ENCODE data around the gene SLC37A3.
A peak's percentile ranks its signal among the peaks of the same experiment; 100 is the strongest.
"Not testable (repeated sequence)": the region's sequence is repeated elsewhere in the genome, so short reads cannot be mapped to it uniquely, and the experiment has no call there.

SLC37A3 gene, protein sequence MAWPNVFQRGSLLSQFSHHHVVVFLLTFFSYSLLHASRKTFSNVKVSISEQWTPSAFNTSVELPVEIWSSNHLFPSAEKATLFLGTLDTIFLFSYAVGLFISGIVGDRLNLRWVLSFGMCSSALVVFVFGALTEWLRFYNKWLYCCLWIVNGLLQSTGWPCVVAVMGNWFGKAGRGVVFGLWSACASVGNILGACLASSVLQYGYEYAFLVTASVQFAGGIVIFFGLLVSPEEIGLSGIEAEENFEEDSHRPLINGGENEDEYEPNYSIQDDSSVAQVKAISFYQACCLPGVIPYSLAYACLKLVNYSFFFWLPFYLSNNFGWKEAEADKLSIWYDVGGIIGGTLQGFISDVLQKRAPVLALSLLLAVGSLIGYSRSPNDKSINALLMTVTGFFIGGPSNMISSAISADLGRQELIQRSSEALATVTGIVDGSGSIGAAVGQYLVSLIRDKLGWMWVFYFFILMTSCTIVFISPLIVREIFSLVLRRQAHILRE

GRCh38 chr7:140397784-140398750, at the start of gene SLC37A3:
SLC37A3 (minus strand) TSS chr7:140398530; CDS start chr7:140382526, 16,004 bp downstream.
- peak; percentile 88 for DNase-seq

DNA sequence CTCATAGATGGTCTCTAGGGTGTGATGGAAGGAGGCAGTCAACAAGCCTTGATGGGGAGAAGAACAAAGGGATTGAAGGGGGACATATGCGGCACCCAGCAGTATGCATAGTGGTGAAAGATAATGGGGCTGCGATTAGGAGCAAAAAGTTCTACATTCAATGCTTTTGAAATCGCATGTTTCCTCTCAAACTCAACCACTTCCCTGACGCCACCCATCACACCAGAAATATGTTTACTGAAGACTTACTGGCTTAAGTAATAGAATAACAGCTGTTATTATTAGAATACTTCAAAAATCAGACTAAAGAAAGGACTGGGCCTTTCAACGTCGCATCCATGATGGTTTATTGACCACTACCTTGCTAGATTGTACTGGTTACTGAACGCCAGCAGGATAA, 49.5 kb upstream of the SLC37A3 start:
- no peak for DNase-seq

GRCh38 chr7:140446467-140446866, 48.1 kb upstream of the SLC37A3 start:
- no peak for DNase-seq

DNA sequence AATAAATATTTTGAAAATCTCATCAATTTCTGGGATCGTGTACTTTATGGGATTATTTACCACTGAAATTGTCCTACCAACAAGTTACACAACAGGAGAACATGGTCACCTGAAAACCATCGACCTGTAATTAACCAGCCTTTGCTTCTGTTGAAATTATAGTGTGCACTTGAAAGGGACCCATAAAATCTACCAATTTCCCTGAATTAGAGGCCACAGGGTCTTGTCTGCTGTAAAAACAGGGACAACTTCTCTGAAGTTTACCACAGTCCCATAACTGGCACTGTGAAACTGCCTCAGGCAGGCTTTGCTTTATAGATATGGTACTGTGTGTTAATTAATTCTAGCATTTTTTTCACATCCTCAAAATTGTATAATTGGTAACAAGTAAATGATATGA, 43.2 kb upstream of the SLC37A3 start:
- no peak for DNase-seq

GRCh38 chr7:140440593-140440992, 42.3 kb upstream of the SLC37A3 start:
- DNase-seq: no peak

DNA sequence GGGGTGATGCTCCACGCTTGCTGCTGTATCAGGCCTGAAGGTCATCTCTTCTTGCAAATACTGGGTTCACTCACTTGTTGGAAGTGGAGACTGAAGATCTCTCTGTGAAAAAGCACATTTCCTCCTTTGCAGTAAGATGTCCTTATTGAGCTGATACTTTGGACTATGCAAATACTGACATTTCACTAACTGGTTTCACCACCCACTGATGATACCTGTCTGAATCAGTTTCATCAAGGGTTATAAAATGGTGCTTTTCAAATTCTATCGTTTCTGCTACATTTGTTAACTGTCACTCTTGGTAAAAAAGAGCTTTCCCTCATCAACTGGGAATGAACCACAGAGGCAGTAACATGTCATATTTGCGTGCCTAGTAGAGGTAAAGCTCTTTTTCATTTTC, 41.0 kb upstream of the SLC37A3 start:
- no peak for DNase-seq

DNA sequence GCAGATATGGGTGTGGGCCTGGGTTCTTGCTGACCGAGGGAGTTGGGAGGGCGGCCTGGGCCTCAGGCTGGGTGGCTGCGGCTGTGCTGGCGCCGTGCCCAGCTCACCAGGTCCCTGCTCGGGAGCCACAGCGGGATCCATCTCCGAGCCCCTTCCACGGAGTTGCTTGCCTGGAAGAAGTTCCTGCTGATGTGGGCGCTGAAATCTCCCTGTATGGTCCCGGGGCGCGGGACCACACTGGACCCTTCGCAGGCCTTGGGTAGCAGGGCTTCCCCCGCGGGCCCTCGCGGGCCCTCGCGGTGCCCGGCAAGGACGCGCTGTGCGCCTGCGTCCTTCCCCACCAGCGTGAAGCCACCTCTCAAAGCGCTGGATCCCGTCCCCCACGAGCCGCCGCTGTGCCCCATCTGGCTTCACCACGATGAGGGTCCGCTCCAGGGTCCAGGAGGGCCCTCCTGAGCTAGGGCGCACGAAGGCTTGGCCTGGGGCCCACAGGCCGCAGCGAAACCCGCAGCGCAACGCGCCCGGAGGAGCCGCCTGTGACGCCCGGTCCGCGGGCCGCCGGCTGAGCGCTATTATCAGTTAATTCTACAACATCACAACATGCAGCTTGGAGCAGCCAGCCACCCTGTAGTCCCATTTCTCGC, 37.0 kb upstream of the SLC37A3 start:
- DNase-seq: no peak

GRCh38 chr7:140433396-140433795, 35.1 kb upstream of the SLC37A3 start:
- no peak for DNase-seq

DNA sequence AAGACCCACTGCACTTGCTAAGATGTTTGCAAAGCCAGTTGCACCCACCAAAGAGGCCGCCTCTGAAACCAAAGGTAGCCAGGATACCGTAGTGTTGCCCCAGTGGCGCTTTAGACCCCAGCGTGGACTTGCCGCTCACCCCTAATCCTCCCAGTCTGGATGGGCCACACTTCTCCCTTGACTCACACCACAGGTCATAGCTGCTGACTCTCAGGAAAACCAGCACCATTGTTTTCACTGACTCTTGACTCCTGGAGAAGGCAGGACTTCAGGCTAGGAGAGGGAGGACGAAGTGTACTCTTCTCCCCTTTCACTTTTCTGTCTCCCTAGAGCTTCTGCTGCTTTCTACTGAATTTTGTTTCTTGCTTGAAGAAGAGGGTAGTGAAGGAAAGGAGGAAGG, 27.8 kb upstream of the SLC37A3 start:
- DNase-seq: no peak

DNA sequence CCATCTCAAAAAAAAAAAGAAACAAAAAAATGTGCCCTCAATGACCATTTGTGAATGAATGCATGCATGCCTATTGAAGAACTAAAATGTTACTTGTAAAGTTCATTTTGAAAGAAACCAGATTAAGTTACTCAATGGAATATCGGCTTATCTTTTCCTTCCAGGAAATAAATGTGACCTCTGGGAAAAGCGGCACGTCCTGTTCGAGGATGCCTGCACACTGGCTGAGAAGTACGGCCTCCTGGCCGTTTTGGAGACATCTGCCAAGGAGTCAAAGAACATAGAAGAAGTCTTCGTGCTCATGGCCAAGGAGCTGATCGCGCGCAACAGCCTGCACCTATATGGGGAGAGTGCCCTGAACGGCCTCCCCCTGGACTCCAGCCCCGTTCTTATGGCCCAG, 27.4 kb upstream of the SLC37A3 start:
- no peak for DNase-seq

DNA sequence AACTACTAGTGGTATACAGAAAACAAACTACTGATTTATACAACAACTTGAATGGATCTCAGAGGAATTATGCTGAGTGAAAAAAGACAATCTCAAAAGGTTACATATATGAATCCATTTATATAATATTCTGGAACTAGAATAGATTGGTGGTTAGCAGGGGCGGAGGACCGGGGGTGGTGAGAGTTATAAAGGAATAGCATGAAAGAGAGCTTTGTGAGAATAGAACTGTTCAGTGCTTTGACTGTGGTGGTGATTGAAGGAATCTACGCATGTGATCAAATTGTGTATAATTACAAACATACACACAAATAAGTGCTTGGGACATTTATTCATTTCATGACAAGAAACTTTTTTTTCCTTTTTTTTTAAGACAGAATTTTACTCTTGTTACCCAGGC, 25.2 kb upstream of the SLC37A3 start:
- DNase-seq: no peak

DNA sequence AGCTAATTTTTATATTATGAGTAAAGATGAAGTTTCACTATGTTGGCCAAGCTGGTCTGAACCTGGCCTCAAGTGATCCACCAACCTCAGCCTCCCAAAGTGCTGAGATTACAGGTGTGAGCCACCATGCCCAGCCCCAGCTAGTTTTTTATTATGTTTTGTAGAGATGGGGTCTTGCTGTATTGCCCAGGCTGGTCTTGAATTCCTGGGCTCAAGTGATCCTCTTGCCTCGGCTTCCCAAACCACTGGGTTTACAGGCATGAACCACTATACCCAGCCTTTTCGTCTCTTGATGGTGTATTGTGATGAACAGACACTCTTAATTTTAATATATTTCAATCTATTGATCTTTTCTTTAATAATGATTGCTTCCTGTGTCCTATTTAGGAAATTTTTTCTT, 23.2 kb upstream of the SLC37A3 start:
- DNase-seq: no peak

GRCh38 chr7:140418653-140419052, 20.3 kb upstream of the SLC37A3 start:
- DNase-seq: no peak

GRCh38 chr7:140418156-140418472, 19.8 kb upstream of the SLC37A3 start:
- DNase-seq: not testable (repeated sequence)

- no peak for DNase-seq
Observed at GRCh38 chr7:140417456-140418155, 19.3 kb upstream of the SLC37A3 start.

DNA sequence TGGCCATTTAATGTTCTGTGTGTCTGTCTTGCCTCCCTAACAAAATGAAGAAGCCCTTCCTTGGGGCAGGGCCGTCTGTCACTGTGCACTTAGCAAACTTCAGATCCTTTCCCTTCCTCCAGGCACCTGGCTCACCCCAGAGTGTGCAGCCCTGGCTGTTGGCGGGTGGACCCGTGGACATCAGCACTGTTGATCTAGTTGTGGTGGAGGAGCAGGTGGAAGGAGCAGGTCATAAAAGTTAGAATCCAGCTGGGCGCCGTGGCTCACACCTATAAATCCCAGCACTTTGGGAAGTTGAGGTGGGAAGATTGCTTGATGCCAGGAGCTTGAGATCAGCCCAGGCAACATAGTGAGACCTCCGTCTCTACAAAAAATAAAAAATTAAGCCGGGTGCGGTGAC, 18.2 kb upstream of the SLC37A3 start:
- no peak for DNase-seq

- DNase-seq: not testable (repeated sequence)
Observed at GRCh38 chr7:140415816-140416215, 17.5 kb upstream of the SLC37A3 start.

DNA sequence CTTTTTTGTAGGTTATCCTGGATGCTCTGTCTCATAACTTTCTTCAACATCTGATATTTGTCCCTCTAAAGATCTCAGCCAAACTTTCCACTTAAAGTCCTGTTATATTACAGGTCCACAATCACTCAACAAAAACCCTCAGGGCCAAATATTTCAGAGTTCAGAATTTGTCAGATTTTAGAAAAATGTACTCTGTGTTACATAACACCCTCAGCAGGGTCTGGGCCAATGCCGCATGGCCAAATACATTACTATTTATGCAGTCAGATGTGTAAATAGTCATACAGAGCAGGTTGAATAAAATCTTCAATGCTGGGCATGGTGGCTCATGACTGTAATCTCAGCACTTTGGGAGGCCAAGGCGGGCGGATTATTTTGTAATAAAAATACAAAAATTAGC, 17.0 kb upstream of the SLC37A3 start:
- no peak for DNase-seq

DNA sequence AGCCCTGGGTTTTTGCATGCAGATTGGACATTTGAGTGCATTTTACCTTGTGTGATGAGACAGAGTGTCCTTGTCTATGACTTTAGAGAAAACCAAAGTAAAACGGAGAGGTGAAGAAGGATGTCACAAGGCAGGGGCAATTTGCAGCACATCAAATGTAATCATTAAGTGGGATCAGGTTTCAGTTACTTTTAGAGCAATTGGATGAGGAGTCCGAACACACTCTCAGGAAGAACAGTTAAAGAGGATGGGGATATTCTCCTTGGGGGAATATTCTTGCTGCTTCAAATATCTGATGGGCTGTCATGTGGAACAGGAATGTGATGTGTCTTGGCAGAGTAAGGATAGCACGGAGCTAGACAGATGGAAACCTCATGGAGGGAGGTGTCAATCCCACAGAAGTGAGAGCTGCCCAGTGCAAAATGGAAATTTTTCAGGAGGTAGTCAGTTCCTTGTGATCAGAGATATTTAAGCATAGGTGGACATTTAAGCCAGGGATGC, 6.3 kb upstream of the SLC37A3 start:
- DNase-seq: no peak

DNA sequence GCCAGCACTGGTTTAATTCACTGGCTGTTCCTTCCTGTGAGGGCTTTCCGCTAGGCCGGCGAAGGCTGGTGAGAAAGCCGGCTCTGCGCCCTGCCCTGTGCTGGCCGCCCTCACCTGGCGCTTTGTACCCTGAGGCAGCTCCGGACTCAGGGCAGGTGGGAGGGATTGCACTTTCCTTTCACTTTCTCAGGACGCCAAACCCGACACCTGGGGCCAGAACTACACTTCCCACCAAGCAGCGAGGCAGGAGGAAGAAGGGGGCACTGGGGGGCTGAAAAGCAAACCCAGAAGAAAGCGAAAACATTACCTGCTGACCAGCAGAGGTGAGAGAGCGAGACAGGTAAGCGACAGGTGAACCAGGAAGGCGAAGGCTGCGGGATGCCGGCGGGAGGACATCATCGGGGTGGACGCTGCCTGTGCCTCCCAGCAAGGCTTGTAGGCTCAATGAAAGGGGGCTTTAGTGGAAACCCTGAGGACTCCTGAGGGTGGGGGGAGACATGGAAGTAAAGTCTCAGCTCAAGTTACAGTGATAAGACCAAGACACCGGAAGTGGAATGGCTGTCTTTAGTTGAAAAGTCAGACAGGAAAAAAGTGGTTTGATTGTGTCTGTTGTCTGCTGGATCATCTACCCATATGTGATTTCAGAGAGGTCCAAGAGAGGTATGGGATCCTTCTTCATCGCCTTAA, 5.7 kb upstream of the SLC37A3 start, which contains the start of gene RAB19:
RAB19 (plus strand) TSS at position 181 of the 687 bp plus-strand sequence. CDS start 3,589 bp downstream, outside the sequence.
- peak in 1 of 2 donors; percentile 24 for DNase-seq

DNA sequence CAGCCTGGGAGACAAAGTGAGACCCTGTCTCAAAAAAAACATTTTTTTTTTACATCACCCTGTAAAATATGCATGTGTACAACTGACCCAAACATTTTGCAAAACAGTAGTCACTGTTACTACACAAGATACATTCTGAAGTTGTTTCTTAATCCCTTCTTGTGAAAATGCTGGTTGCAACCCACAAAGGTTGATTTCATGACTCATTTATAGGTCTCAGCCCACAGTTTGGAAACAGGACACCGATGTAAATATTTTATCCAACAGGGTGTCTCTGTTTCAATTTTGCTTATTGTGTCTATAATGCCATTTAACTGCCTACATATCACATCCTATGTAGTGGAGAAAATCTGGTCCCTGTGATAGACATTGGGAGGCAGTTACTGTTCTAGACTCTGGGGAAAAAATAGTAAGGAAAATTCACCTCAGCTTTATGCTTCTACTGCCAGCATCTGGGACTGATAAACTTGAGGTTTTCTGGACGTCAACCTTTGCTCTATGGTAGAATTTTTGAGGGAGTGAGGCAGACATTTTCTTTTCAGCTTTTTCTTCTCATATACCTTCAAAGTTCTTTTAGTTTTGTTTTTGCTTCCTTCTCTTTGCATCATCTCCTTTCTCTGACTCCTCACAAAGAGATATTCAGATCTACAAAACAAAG, 4.0 kb upstream of the SLC37A3 start:
- DNase-seq: no peak
